Mucosa of rectum (tissue), 2 donors: ENCODE results near the gene NCF4.
A peak's percentile ranks its signal among the peaks of the same experiment; 100 is the strongest.

Experiments used
- H3K27ac ChIP-seq, 2 donors: one replicate each; pipeline ENCODE4 v1.7.0; 2013; ENCODE audit warnings: inconsistent platforms in 2 of 2, low read depth in 2 of 2, low read length in 2 of 2
- H3K27me3 ChIP-seq, 2 donors: one replicate each; pipeline ENCODE4 v1.7.0; 2013; ENCODE audit warnings: low read length in 2 of 2; ENCODE audit not compliant: control insufficient read depth in 2 of 2, insufficient read depth in 2 of 2
- H3K36me3 ChIP-seq, 2 donors: one replicate each; pipeline ENCODE4 v1.7.0; 2013; ENCODE audit warnings: low read length in 2 of 2; ENCODE audit not compliant: control insufficient read depth in 2 of 2, insufficient read depth in 2 of 2
- H3K4me1 ChIP-seq, 2 donors: one replicate each; pipeline ENCODE4 v1.7.0; 2013; ENCODE audit warnings: low read length in 2 of 2, mild to moderate bottlenecking in 1 of 2; ENCODE audit not compliant: control insufficient read depth in 2 of 2, insufficient read depth in 2 of 2
- H3K4me3 ChIP-seq, 2 donors: one replicate each; pipeline ENCODE4 v1.7.0; 2013; ENCODE audit warnings: low read length in 2 of 2
- H3K9ac ChIP-seq, 2 donors: one replicate each; pipeline ENCODE4 v1.7.0; 2013; ENCODE audit warnings: low read length in 2 of 2, low read depth in 1 of 2, mild to moderate bottlenecking in 1 of 2
- H3K9me3 ChIP-seq, 2 donors: one replicate each; pipeline ENCODE4 v1.7.0; 2013; ENCODE audit warnings: low read length in 2 of 2; ENCODE audit not compliant: control insufficient read depth in 2 of 2
- donor health status: healthy.
- donor health status: Normal muscosa, but diverticular disease.

NCF4 gene

DNA sequence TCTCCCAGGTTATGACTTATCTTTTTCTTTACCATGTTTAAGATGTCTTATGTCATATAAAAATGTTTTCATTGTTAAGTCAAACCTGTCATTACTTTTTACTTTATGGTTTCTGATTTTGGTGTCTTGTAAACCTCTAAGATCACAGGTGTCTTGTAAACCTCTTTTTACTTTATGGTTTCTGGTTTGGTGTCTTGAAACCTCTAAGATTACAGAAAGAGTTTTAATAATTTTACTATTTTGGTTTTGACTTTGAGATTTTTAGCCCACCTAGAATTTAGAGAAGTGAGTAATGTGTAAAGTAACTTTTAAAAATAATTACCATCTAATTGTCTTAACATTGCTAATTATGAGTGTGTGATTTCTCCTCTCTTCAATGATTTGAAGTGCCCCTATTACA lies 55.2 kb downstream of the NCF4 start:
- H3K9me3 ChIP-seq: no peaks in the 10 kb centered on the region
- H3K27ac ChIP-seq: no peak overlapping the region
- peaks cover 0 to 3% of the 10 kb centered on the region in 2 donors for H3K27me3 ChIP-seq
- H3K4me1 ChIP-seq: peaks cover 3 to 8% of the 10 kb centered on the region in 2 donors
- no peaks in the 10 kb centered on the region for H3K36me3 ChIP-seq
- H3K9ac ChIP-seq: no peak overlapping the region
- H3K4me3 ChIP-seq: no peak overlapping the region

DNA sequence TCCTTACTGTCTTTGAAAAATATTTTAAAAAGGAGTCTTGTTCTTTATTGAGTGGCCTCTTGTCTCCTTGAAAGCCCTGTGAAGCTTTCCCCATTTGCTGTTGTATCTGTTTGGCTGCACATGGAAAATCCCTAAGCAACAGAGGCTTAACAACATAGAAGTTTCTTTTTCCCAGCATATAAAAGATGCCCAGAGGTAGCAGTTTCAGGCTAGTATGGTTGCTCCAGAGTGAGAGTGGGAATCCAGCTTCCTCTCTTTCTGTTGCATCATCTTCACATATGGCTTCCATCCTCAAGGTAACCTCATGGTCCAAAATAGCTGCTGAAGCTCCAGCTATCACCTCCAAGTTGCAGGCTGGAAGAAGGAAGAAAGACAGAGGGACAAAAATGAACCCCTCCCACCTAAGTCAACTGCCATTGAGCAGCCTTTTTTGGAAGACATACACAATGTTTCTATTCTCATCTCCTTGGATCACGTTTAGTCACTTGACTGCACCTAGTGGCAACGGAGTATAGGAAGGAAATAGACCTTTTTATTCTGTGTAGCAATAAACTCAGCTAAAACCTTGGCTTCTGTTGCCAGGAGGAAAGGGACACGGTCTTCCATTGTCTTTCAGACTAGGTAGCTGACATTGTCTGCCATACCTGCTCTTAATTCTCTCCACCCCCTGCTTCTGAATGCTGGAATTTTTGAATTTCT lies 57.9 kb downstream of the NCF4 start:
- H3K27me3 ChIP-seq: peaks cover 0 to 6% of the 10 kb centered on the region in 2 donors

DNA sequence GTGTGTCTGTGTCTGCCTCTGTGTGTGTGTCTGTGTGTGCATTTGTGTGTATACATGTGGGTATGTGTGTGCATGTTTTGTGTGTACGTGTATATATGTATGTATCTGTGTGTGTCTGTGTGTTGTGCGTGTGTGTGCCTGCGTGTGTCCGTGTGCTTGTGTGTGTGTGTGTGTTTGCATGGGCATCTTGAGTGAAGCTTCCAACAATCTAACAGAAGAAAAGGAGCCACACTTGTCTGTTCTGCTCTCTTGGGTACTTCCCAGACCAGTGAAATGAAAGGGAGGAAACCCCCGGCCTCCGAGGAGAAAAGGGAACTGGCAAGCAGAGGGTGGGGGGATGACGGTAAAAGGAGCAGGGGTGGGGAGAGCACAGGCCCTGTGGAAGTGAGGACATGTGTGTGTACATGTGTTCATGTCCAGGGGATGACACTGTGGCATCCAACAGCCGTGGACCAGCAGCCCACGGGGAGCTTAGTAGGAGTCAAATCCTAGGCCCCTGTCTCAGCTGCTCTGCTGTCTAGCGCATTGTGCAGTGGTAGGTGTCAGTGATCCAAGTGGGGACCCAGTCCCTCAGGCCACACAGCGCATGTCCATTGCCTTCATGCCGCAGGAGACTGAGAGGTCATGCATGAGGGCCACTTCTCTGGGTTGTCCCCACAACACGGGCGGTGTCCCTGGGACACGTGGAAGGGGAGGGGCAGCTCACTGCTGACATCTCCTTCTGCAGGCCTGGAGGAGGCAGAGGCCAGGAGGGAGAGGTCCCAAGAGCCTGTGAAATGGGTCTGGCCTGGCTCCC lies 60.7 kb downstream of the NCF4 start:
- Histone ChIP-seq H3K4me3 (peak overlapping the region in 1 of 2 donors; percentile 20), H3K36me3 (no peaks in the 10 kb centered on the region), H3K9ac (no peak overlapping the region), H3K27ac (peak overlapping the region in 1 of 2 donors; percentile 56), H3K9me3 (no peaks in the 10 kb centered on the region), H3K4me1 (peaks cover 0 to 10% of the 10 kb centered on the region in 2 donors), H3K27me3 (peaks cover 0 to 6% of the 10 kb centered on the region in 2 donors)

More for the DNA sequence above, 57.9 kb downstream of the NCF4 start:
- H3K9me3 ChIP-seq: no peaks in the 10 kb centered on the region
- no peak overlapping the region for H3K9ac ChIP-seq
- H3K4me1 ChIP-seq: peaks cover 0 to 10% of the 10 kb centered on the region in 2 donors
- no peak overlapping the region for H3K27ac ChIP-seq
- no peaks in the 10 kb centered on the region for H3K36me3 ChIP-seq
- no peak overlapping the region for H3K4me3 ChIP-seq

DNA sequence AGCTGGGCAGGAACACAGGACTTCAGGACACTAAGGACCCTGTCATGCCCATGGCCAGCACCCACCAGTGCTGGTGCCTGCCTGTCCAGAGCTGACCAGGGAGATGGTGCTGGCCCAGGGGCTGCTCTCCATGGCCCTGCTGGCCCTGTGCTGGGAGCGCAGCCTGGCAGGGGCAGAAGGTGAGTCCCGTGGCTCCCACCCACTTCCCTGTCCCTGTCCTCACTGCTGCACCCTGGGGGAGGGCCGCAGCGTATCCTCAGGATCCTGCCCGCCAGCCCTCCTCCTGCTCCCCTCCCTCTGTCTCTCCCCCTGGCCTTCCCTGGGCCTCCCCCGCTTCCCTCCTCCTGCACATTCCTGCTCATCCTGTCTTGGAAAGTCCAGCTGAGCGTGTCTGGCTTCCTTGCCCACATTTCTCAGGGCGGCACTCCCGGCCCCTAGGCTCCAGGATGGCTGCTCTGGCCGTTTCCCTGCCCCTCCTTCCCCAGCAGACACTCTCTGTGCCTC lies 61.4 kb downstream of the NCF4 start:
- Histone ChIP-seq H3K9ac (no peak overlapping the region), H3K9me3 (no peaks in the 10 kb centered on the region), H3K27ac (no peak overlapping the region), H3K4me1 (peaks cover 0 to 10% of the 10 kb centered on the region in 2 donors), H3K36me3 (no peaks in the 10 kb centered on the region), H3K27me3 (peaks cover 0 to 6% of the 10 kb centered on the region in 2 donors), H3K4me3 (no peak overlapping the region)

DNA sequence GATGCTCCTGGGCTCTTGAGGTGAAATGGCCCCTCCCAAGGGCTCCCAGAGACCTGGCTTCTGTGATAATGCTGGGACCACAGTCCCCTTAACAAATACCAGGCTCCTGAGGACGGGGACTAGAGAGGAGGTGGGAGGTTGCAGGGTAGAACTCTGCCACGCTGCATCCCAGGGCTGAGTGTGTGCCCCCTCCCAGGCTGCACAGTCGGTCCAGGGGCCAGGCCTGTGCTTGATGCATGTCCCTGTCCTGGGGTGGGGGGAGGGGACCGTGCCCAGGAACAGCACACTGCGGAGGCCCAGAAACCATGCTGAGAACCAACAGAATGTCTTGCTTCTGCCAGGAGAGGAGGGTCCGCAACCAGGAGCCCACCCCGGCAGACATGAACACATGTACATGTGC lies 61.9 kb downstream of the NCF4 start:
- Histone ChIP-seq H3K4me3 (no peak overlapping the region), H3K27ac (no peak overlapping the region), H3K9me3 (no peaks in the 10 kb centered on the region), H3K27me3 (peaks cover 1 to 6% of the 10 kb centered on the region in 2 donors), H3K9ac (no peak overlapping the region), H3K36me3 (no peaks in the 10 kb centered on the region), H3K4me1 (peaks cover 0 to 10% of the 10 kb centered on the region in 2 donors)

DNA sequence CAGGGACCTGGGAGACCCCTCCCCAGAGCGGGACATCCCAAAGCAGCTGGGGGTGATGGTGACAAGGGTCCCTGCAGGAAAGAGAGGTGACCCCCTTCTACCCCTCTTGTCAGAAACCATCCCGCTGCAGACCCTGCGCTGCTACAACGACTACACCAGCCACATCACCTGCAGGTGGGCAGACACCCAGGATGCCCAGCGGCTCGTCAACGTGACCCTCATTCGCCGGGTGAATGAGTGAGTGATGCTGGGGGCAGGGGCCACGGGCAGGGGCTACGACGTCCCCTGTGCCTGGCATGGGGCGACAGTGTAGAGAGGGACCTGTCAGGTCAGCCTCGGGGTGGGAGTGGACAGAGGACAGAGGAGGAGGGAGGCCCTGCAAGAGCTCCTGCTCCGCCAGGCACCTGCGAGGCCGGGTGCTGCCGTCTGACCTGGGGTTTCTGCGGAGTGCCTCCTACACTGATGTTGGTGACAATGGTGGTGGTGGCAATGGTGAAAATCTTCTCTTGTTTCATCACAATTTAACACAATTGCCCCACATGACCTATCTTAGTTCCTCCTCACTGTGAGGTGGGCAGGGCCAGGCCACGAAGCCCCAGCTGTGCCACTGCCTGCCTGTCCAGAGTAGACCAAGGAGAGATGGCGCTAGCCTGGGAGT lies 62.5 kb downstream of the NCF4 start:
- Histone ChIP-seq H3K4me1 (peaks cover 0 to 10% of the 10 kb centered on the region in 2 donors), H3K27me3 (peaks cover 5 to 6% of the 10 kb centered on the region in 2 donors), H3K36me3 (peaks cover 0 to under 1% of the 10 kb centered on the region in 2 donors), H3K27ac (no peak overlapping the region), H3K4me3 (no peak overlapping the region), H3K9ac (no peak overlapping the region), H3K9me3 (no peaks in the 10 kb centered on the region)

DNA sequence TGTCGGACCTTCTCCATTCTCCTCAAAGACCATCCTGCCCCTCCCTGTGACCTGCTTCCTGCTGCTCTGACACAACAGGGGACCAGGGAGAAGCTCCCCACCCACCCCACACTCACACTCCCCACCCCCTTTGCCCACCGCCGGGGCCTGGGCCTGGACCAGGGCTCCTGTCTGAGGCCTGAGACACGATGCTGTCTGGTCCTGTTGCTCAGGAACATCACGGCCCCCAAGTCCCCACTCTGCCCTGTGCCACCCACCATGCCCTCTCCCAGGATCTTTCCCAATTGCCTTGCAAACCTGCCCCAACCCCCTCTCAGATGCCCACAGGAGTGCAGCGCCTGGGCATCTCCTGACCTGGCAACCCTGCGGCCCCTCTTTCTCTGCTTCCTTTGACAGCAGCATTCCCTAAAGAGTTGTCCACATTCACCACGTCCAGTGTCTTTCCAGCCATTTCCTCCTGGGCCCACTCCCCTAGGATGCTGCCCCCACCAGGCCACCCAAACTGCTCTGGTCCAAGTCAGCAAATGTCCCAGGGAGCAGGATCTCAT lies 63.4 kb downstream of the NCF4 start:
- no peak overlapping the region for H3K4me3 ChIP-seq
- peaks cover 0 to 10% of the 10 kb centered on the region in 2 donors for H3K4me1 ChIP-seq
- peaks cover 0 to 1% of the 10 kb centered on the region in 2 donors for H3K36me3 ChIP-seq
- peaks cover 6 to 7% of the 10 kb centered on the region in 2 donors for H3K27me3 ChIP-seq
- H3K9me3 ChIP-seq: no peaks in the 10 kb centered on the region
- no peak overlapping the region for H3K9ac ChIP-seq
- H3K27ac ChIP-seq: no peak overlapping the region

DNA sequence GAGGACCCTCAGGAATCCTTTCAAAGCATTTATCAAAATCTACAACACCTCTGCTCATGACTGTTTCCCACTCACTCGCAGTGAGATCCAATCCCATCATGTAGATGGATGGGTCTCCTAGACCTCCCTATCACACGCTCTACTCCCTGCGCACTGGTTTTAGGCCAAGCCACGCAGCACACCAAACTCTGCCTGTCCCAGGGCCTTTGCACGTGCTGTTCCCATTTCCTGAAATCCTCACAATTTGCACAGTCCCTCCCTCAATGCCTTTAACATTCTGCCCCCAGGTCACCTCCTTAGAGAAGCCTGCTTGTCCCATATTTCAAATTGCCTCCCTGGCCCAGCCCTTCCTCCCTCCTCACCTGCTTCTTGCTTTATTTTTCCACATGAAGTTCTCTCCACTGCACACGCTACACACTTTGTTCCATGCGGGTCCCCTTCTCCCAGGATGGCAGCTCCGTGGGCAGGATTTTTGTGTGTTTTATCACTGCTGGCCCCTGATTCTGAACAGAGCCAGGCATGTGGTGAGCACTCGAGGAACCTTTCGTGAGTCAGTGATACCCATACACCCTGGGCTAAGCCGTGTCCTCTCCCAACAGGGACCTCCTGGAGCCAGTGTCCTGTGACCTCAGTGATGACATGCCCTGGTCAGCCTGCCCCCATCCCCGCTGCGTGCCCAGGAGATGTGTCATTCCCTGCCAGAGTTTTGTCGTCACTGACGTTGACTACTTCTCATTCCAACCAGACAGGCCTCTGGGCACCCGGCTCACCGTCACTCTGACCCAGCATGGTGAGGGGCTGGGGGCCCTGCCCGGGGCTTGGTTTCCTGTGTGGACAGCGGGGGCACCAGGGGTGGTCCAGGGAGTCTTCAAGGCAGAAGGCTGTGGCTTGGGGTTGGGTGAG lies 64.8 kb downstream of the NCF4 start:
- no peak overlapping the region for H3K27ac ChIP-seq
- peaks cover 6 to 7% of the 10 kb centered on the region in 2 donors for H3K27me3 ChIP-seq
- peaks cover 0 to 7% of the 10 kb centered on the region in 2 donors for H3K36me3 ChIP-seq
- no peak overlapping the region for H3K9ac ChIP-seq
- H3K4me1 ChIP-seq: peaks cover 0 to 10% of the 10 kb centered on the region in 2 donors
- no peak overlapping the region for H3K4me3 ChIP-seq
- no peaks in the 10 kb centered on the region for H3K9me3 ChIP-seq

DNA sequence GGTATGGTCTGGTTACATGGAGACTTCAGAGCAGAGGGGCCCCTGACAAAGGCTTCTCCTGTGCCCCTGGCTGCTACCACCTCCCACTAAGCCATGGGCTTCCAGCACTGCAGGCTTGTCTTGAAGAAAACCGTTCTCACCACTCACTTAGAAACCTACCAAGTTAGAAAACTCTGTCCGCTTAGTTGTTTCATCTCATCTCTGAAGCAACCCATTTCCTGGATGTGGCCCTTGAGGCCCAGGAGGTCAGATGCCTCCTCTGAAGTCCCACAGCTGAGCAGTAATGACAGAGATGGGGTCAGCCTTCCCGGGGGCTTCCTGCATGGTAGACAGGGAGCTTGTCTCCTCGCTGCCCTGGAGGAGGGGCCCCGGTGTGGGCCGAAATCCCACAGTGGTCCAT lies 65.5 kb downstream of the NCF4 start:
- no peak overlapping the region for H3K27ac ChIP-seq
- H3K9ac ChIP-seq: no peak overlapping the region
- peaks cover 0 to 7% of the 10 kb centered on the region in 2 donors for H3K36me3 ChIP-seq
- peaks cover 3 to 7% of the 10 kb centered on the region in 2 donors for H3K27me3 ChIP-seq
- H3K9me3 ChIP-seq: no peaks in the 10 kb centered on the region
- no peak overlapping the region for H3K4me3 ChIP-seq
- peaks cover 0 to 4% of the 10 kb centered on the region in 2 donors for H3K4me1 ChIP-seq
